NAMALWA (cell line): ENCODE measurements around the gene RGL1.

Experiments used
- DNase-seq: peaks from one replicate; pipeline ENCODE4 v3.0.0-alpha.2; 2015; ENCODE audit warnings: low spot score

The RGL1 gene

GRCh38 chr1:183916574-183916973 is 111.7 kb downstream of the RGL1 start:
- no peak for DNase-seq

- DNase-seq = no peak
Measured at GRCh38 chr1:183918589-183918988, 113.7 kb downstream of the RGL1 start.

DNA sequence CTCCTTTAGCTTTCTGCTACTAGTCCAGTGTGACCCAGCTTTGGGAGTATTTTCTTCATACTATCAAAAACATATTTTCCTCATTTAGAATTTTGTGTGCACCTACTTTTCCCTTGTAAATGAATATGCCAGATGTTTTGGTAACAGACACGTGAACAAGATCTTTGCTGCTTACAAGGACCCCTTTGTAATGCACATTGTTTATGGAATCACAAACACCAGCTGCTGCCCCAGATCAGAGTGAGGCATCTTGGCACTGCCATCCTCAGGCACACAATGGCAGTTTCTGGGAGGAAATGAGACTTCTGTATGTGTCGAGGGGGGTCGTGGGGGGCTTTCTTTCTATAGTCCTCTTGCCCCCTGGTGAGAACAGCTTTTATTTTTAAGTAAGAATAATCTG is 115.7 kb downstream of the RGL1 start:
- no peak for DNase-seq

DNA sequence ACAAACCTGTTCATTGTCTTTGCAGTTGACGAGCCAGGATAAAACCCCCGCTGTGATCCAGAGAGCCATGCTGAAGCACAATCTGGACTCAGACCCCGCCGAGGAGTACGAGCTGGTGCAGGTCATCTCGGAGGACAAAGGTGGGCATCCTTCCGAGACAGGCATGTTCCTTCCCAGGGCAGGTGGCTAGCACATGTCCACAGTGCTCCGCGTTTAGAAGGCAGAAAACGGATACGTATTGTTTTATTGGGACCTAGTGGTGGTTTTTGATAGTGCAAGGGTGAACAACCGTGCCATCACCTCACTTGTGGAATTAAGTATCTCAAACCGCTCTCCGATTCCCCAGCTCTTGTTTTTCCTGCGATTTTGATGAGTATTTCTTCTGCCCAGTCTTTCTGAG is 117.3 kb downstream of the RGL1 start:
- peak; percentile 24 for DNase-seq

DNA sequence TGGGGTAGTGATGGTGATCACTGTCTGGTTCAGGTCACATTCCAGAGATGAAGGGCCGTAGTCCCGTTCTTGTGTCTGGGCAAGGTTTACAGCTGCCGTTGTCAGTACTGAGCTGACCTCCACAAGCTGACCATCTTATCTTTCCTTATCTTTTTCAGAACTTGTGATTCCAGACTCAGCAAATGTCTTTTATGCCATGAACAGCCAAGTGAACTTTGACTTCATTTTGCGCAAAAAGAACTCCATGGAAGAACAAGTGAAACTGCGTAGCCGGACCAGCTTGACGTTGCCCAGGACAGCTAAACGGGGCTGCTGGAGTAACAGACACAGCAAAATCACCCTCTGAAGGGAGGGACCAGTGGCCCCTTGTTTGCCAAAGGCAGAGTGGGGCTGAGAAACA is 121.0 kb downstream of the RGL1 start:
- DNase-seq = no peak

DNA sequence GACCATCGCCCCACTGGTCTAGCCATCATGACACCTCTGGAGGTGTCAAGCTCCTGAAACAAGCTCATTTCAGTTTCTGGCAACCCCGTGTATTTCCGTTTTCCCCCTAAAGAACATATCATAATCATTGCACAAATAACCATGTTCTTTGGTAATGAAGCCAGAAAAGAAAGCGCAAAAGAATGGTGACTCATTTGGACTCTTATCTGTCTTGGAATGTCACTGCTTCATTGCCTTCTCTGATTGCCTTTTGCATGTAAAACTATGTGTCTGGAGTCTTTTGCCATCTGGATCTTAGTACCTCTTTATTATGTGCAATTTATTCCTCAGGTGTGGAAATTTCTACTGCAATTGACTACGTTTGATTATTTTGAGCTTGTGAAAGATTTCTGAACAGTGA is 122.1 kb downstream of the RGL1 start:
- no peak for DNase-seq

GRCh38 chr1:183931646-183932271 is 126.8 kb downstream of the RGL1 start:
- DNase-seq = no peak

DNA sequence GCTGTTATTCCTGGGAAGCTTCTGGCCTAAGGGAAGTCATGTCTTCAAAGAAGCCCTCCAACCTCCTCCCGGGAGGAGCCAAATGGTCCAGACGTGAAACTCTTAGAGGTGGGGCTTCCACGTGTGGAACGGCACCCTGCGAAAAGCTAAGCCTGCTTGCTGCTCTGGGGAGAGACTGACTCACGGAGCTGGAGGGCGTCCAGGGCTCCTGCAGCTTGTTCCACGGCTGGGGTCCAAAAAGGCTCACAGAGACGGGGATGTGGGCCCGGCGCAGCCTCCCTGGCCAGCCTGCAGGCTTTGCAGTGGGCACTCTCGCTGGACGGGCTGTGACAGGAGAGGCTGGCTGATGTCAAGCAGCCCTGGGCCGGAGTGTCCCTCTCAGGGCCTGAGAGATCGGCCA is 127.5 kb downstream of the RGL1 start:
- no peak for DNase-seq

DNA sequence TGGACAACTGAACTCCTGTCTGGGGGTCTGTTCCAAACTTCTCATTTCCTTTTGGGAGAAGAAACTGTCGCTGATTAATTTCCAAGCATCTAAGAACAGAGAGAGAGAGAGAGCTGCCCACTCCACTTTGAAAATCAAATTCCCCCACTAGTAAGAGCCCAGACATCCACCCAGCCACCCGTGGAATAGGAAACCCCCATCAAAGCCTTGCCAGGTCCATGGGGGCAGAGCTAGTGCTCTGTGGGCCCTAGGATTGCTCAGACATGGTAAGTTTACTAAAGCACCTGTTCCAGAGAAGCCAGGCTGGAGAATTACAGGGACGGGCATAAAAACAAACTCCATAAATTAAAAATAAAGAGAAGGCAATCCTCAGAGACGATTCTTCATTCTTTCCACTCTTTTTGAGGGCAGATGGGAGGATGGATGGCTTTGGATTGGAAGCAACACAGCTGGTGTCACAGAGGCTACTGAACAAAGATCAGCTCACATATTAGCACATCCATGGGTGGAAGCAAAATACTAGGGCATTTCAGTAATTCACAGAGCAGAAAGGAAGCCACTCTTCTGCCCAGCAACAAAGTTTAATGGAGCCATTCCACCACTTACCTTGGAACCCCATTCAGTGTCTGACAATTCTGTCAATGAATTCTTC is 128.7 kb downstream of the RGL1 start:
- DNase-seq = no peak

GRCh38 chr1:183934314-183934713 is 129.4 kb downstream of the RGL1 start:
- no peak for DNase-seq

- DNase-seq = no peak
Measured at GRCh38 chr1:183936009-183936408, 131.1 kb downstream of the RGL1 start.

- no peak for DNase-seq
Measured at GRCh38 chr1:183936791-183937190, 131.9 kb downstream of the RGL1 start.

- DNase-seq = no peak
Measured at GRCh38 chr1:183937611-183938010, 132.7 kb downstream of the RGL1 start.

- DNase-seq = no peak
Measured at GRCh38 chr1:183941001-183941400, 136.1 kb downstream of the RGL1 start.

DNA sequence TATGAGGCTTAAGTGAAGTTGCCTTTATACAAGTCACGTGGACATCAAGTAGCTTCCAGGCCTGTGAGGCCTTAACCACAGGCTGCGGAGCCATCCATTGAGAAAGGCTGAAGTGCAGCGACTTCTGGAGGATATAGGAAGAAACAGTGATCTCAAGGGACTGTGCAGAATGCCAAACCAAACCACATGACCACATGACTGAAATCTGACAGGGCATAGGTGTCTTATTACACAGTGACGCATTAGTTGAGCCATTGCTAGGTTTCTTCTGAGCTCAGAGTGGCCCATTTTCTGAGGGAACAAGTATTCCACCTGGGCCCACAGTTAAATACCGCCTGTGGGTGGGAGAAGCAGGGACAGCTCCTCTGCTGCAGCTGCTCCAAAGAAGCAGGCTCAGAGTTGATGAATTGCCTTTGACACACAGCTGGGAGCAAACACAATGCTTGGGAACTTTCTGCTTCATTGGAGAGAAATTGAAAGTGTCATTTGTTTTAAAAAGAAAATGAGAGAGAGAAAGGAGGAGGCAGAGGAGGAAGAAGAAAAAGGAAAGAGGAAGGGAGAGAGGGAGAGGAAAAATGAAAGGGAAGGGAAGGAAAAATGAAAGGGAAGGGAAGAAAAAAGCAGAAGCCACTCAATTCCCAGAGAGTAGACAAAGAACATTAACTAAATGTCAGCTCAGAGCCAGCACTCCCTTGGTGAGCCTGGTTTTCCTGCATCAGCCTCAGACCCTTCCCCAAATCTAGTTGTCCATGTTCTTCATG is 138.2 kb downstream of the RGL1 start:
- DNase-seq = no peak

GRCh38 chr1:183945428-183946319 is 140.8 kb downstream of the RGL1 start:
- DNase-seq = no peak

GRCh38 chr1:183946320-183946613 is 141.3 kb downstream of the RGL1 start:
- no peak for DNase-seq

DNA sequence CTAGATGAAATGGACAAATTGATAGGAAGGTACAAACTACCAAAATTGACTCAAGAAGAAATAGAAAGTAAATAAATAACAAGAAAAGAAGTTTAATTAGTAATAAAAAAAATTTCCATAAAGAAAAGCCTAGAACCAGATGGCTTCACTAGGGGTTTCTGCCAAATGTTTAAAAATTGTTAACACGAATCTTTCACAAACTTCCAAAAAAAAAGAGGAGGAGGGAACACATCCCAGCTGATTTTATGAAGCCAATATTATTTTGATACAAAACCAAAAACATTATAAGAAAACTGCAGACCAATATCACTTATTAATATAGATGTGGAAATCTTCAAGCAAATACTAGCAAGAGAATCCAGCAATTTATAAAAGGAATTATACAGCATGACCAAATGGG is 143.1 kb downstream of the RGL1 start:
- no peak for DNase-seq

DNA sequence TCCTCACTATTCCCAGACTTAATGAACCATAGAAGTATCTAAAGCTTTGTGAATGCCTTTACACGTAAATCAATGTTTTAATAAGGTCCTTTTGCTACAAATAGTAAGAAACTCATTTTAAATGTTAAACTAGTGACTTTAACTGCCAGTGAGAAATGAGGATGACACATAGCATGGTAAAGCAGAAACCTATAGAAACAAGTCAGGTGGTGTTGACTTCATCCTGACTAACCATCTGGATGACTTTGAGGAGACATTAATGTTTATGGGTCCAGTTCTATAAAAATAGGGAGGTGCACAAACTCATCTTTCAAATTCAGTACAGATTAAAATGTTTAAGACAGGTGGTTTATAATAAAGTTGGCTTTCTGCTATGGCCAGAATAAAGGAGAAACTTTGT is 147.2 kb downstream of the RGL1 start:
- no peak for DNase-seq

GRCh38 chr1:183953031-183953430 is 148.1 kb downstream of the RGL1 start:
- no peak for DNase-seq

GRCh38 chr1:183954496-183954895 is 149.6 kb downstream of the RGL1 start:
- no peak for DNase-seq

DNA sequence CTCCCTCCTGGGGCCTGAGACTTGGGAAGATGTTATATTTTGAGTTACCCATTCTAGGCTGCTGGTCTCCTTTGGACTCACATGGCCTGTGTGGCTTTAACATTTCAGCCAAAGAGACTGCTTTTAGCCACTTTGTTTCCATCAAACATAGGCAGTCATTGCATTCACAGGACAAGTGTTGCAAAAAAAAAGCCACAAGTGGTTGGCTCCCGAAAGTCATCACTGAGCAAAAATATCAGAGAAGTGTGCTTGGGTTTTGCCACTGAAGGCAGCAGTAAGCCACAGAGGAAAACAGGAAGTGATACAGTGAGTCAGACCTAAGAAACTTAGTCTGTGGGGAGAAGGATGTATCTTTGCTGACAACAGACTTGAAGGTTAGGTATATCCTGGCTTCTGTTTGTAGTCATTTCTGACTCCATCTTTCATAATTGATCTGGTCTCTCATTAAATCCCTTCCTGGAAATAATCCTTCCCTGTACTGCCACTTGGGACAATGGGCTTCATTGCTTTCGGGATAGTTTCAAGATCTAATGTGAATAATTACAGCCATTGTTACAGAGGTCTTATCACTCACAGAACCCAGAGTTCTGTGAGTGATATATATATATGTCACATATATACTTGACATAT is 151.8 kb downstream of the RGL1 start:
- DNase-seq = peak; percentile 80
